Endothelial cell of umbilical vein (primary cell): ENCODE data around the gene SH3RF3. TPM values are rescaled to one million over a fixed set of nuclear protein-coding genes. Genes with fewer than 3 reads are reported as not detected.

ENCODE experiments used
- BruUV-seq: library from RNA; stranded (reverse); fragments of 400-500 nt; replicated peaks from 2 replicates; lab custom pipeline; 2021; lab: Mats Ljungman, UMichigan
- CTCF ChIA-PET: fragments of 300-600, 350-600 bp; sonication (Branson Sonifier 250); formaldehyde crosslinking; loops from one replicate; lab custom pipeline; 2021; ENCODE audit warnings: antibody characterized with exemption, inconsistent platforms; lab: Charles Lee
- POLR2A ChIA-PET: fragments of 300-600, 350-600 bp; sonication (Branson Sonifier 250); formaldehyde crosslinking; loops from one replicate; lab custom pipeline; 2021; ENCODE audit warnings: antibody characterized with exemption, inconsistent platforms; lab: Charles Lee
- DNase-seq: peaks from one replicate; pipeline ENCODE4 v3.0.0-alpha.2; 2011; ENCODE audit warnings: low read depth, low spot score
- FAIRE-seq: peaks from 2 replicates; lab custom pipeline; 2011; peaks lifted over from hg19 to GRCh38; lab: Jason Lieb, UNC
- H2AFZ ChIP-seq: 2 replicates; pipeline ENCODE4 v1.6.0; 2012; ENCODE audit warnings: low read depth, low read length, control low read depth, inconsistent platforms
- H3K27ac ChIP-seq: 2 replicates; pipeline ENCODE4 v1.5.1; 2011; ENCODE audit warnings: low read depth, mild to moderate bottlenecking, control low read depth, low read length, moderate library complexity; ENCODE audit not compliant: insufficient read depth
- H3K27me3 ChIP-seq, 2 experiments: 2 replicates each; pipeline versions ENCODE4 v1.6.0 to v1.6.1; 2011; ENCODE audit warnings: low read length in 2 of 2, mixed read lengths in 1 of 2; ENCODE audit not compliant: control insufficient read depth in 2 of 2, insufficient read depth in 2 of 2
- H3K36me3 ChIP-seq, 2 experiments: 2 replicates in 1 of 2; 3 replicates in 1 of 2; pipeline ENCODE4 v1.5.1; 2011; ENCODE audit warnings: low read length in 2 of 2, mild to moderate bottlenecking in 1 of 2, moderate library complexity in 1 of 2; ENCODE audit not compliant: control insufficient read depth in 2 of 2, insufficient read depth in 2 of 2; ENCODE audit errors: extremely low read depth in 1 of 2
- H3K4me1 ChIP-seq: 3 replicates; pipeline ENCODE4 v1.5.1; 2011; ENCODE audit warnings: mild to moderate bottlenecking, low read length; ENCODE audit not compliant: control insufficient read depth, insufficient read depth; ENCODE audit errors: extremely low read depth
- H3K4me2 ChIP-seq: 2 replicates; pipeline ENCODE4 v1.6.1; 2011; ENCODE audit warnings: low read length, control low read depth, mixed read lengths; ENCODE audit not compliant: insufficient read depth
- H3K4me3 ChIP-seq, 3 experiments: fragments of 200-600 bp in 1 of 3; sonication (generic), shearing (Covaris generic) in 1 of 3; replicated peaks in 1 of 3; 2 replicates each; pipeline ENCODE4 v1.5.1; 2011 to 2016; ENCODE audit warnings: control low read depth in 3 of 3, low read length in 3 of 3, mild to moderate bottlenecking in 2 of 3, inconsistent platforms in 1 of 3, low read depth in 1 of 3, moderate library complexity in 1 of 3; ENCODE audit not compliant: insufficient read depth in 1 of 3
- H3K79me2 ChIP-seq: 2 replicates; pipeline ENCODE4 v1.6.0; 2012; ENCODE audit warnings: low read length, inconsistent platforms; ENCODE audit not compliant: control insufficient read depth, insufficient read depth
- H3K9ac ChIP-seq: replicated peaks from 2 replicates; pipeline ENCODE3; 2011; ENCODE audit warnings: low read length, control low read depth; ENCODE audit not compliant: insufficient read depth; ENCODE audit errors: extremely low read depth
- H3K9me1 ChIP-seq: replicated peaks from 3 replicates; pipeline ENCODE4 v1.6.0; 2011; ENCODE audit warnings: mild to moderate bottlenecking, low read length; ENCODE audit not compliant: control insufficient read depth, insufficient read depth; ENCODE audit errors: extremely low read depth
- H3K9me3 ChIP-seq: replicated peaks from 2 replicates; pipeline ENCODE4 v1.5.1; 2012; ENCODE audit warnings: low read length, inconsistent platforms; ENCODE audit not compliant: control insufficient read depth, insufficient read depth
- H4K20me1 ChIP-seq: replicated peaks from 2 replicates; pipeline ENCODE3; 2011; ENCODE audit warnings: mild to moderate bottlenecking, low read length; ENCODE audit not compliant: control insufficient read depth, insufficient read depth; ENCODE audit errors: extremely low read depth
- CTCF ChIP-seq, 2 donors: IDR thresholded peaks; 1 replicate in 1 of 2; 2 replicates in 1 of 2; pipeline ENCODE4 v1.5.1; 2011; ENCODE audit warnings: low read length in 2 of 2, mild to moderate bottlenecking in 2 of 2, moderate library complexity in 2 of 2, control low read depth in 1 of 2, inconsistent platforms in 1 of 2, low read depth in 1 of 2; ENCODE audit not compliant: insufficient read depth in 1 of 2; ENCODE audit errors: extremely low read depth in 1 of 2
- EZH2 ChIP-seq: IDR thresholded peaks from 2 replicates; pipeline ENCODE4 v1.6.1; 2012; ENCODE audit warnings: borderline replicate concordance, low read depth, mild to moderate bottlenecking, moderate library complexity, low read length, inconsistent platforms; ENCODE audit not compliant: severe bottlenecking
- FOS ChIP-seq: IDR thresholded peaks from 2 replicates; pipeline ENCODE4 v1.6.1; 2011; ENCODE audit warnings: mild to moderate bottlenecking, low read length, moderate library complexity, borderline replicate concordance; ENCODE audit not compliant: insufficient read depth
- GATA2 ChIP-seq: IDR thresholded peaks from 2 replicates; pipeline ENCODE4 v1.7.0; 2011; ENCODE audit warnings: low read depth, mild to moderate bottlenecking, moderate library complexity, mixed read lengths, low read length; ENCODE audit not compliant: insufficient read length, insufficient read depth
- JUN ChIP-seq: IDR thresholded peaks from 2 replicates; pipeline ENCODE4 v1.6.1; 2011; ENCODE audit warnings: borderline replicate concordance, low read depth; ENCODE audit not compliant: insufficient read length, insufficient read depth
- MAX ChIP-seq: IDR thresholded peaks from 2 replicates; pipeline ENCODE4 v1.6.1; 2011; ENCODE audit not compliant: insufficient read depth, insufficient read length
- MYC ChIP-seq: IDR thresholded peaks from one replicate; pipeline ENCODE4 v1.6.1; 2011; ENCODE audit warnings: mild to moderate bottlenecking, low read depth, low read length
- POLR2A ChIP-seq: IDR thresholded peaks from 2 replicates; pipeline ENCODE4 v1.6.1; 2012; ENCODE audit warnings: low read depth, mild to moderate bottlenecking, control low read depth, low read length
- POLR2AphosphoS5 ChIP-seq: IDR thresholded peaks from 2 replicates; pipeline ENCODE4 v1.6.1; 2012; ENCODE audit warnings: low read depth, mild to moderate bottlenecking, control low read depth, low read length, moderate library complexity; ENCODE audit not compliant: insufficient read depth
- dilution Hi-C: fragments of 300-500 bp; cut with MboI; formaldehyde crosslinking; loops from one replicate; pipeline ENCODE4 v1.15.0; 2019; ENCODE audit warnings: low sequenced_read_pairs; ENCODE audit not compliant: extremely low pct_ligation_motif_present
- intact Hi-C: fragments of 100-400 bp; cut with micrococcal nuclease; formaldehyde crosslinking; loops from one replicate; pipeline ENCODE4 v1.10.0; 2022
- polyA plus RNA-seq, 4 experiments: library from polyadenylated mRNA; depleted of rRNA in 3 of 4; stranded (reverse) in 3 of 4; unstranded in 1 of 4; fragments of >200 nt; gene quantifications; 2 replicates each; pipeline versions ENCODE4 v1.2.1 to v1.2.3, GENCODE V29; 2011 to 2012; ENCODE audit warnings: missing spikeins in 1 of 4
- total RNA-seq: library from RNA; stranded (reverse); gene quantifications from 2 replicates; pipeline ENCODE4 v1.2.3, GENCODE V29; 2021

The SH3RF3 gene
- total and polyA plus RNA-seq, 2 donors (not counting 3 experiments of a cell fraction or from before 2014, with no cell fraction given): 3.8 to 14.7 TPM

GRCh38 chr2:109448207-109448606 lies 319.2 kb downstream of the SH3RF3 start:
- POLR2A ChIA-PET: no interaction called here

More at GRCh38 chr2:109448207-109448606, 319.2 kb downstream of the SH3RF3 start:
- Histone ChIP-seq H3K4me2 (no peak overlapping the region), H3K4me1 (no peaks in the 10 kb centered on the region), H3K36me3 (no peaks in the 10 kb centered on the region), H3K9me1 (no peaks in the 10 kb centered on the region), H3K9ac (no peak overlapping the region), H3K4me3 (no peak overlapping the region), H4K20me1 (no peaks in the 10 kb centered on the region), H3K79me2 (no peaks in the 10 kb centered on the region), H3K27ac (no peak overlapping the region), H3K27me3 (no peaks in the 10 kb centered on the region), H2AFZ (no peak overlapping the region), H3K9me3 (no peaks in the 10 kb centered on the region)
- no peak for FAIRE-seq
- no TSS peak for BruUV-seq
- intact Hi-C loops: no loop called here
- TF ChIP-seq CTCF (IDR thresholded peaks at IDR 0.05; ENCODE audit: extremely low read depth in 1 of 2, insufficient read depth in 1 of 2, low read depth in 1 of 2, low read length in 2 of 2) (no peak), GATA2 (no peak), MYC (no peak), EZH2 (no peak), FOS (no peak), JUN (no peak), POLR2AphosphoS5 (no peak), MAX (no peak), POLR2A (no peak)
- CTCF ChIA-PET: interaction anchor here (0.8 to 1.2 kb wide), 2 partner anchors 34 to 62 kb away, joined by 3 to 4 read pairs; no protein-coding TSS in a partner anchor
- dilution Hi-C loops: no loop called here
- no peak for DNase-seq
